GM20431 (cell line): ENCODE measurements around the gene SPATA3.

Source experiments
- in situ Hi-C: fragments of 300-500 bp; cut with MseI, MboI; formaldehyde crosslinking; loops from one replicate; pipeline ENCODE4 v1.15.0; 2020; ENCODE audit warnings: low sequenced_read_pairs; ENCODE audit not compliant: unreplicated experiment

SPATA3 gene

DNA sequence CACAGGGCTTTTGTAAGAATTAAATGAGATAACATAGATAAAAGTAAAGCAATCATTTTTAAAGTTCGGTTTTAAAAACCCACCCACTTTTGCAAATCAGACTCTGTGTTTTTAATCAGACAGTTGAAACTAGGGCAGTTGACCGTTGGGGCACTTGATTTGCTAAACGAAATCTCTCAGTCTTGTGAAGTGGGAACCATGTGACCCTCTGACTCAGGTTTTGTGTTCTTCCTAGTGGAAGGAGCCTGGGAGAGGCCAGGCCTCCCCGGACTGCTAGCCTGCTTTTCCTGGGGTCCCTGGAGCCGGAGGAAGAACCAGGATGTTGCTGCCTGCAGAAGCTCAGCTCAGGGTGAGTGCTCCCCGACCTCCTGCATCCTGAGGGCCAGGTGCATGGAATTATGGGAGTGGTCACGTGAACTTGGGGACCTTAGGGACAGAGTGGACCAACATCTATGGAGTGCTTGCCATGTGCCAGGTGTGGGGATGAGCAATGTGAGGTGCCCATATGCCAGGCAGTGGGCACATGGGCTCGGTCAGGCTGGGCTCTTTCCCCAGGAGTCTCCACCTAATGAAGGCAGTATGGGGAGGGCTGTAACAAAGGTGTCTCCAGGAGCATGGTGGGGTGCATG is 45.3 kb downstream of the SPATA3 start:
- in situ Hi-C loops: no loop called here

DNA sequence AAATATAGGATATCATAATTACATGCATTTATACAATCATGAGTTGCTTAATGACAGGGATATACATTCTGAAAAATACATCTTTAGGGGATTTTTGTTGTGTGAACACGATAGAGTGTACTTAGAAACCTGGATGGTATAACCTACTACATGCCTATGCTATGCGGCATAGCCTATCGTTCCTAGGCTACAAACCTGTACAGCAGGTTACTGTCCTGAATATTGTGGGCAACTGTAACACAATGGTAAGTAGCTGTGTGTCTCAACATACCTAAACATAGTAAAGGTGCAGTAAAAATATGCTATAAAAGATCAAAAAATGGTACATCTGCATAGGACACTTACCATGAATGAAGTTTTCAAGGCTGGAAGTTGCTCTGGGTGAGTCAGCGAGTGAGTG is 47.9 kb downstream of the SPATA3 start:
- in situ Hi-C loops: no loop called here

- in situ Hi-C loops: no loop called here
Observed at GRCh38 chr2:231046916-231047273, 51.0 kb downstream of the SPATA3 start.

- in situ Hi-C loops: no loop called here
Observed at GRCh38 chr2:231047274-231047922, 51.5 kb downstream of the SPATA3 start.

- in situ Hi-C loops: no loop called here
Observed at GRCh38 chr2:231047923-231048915, 52.3 kb downstream of the SPATA3 start.

GRCh38 chr2:231049286-231050017 is 53.5 kb downstream of the SPATA3 start:
- in situ Hi-C loops: no loop called here

DNA sequence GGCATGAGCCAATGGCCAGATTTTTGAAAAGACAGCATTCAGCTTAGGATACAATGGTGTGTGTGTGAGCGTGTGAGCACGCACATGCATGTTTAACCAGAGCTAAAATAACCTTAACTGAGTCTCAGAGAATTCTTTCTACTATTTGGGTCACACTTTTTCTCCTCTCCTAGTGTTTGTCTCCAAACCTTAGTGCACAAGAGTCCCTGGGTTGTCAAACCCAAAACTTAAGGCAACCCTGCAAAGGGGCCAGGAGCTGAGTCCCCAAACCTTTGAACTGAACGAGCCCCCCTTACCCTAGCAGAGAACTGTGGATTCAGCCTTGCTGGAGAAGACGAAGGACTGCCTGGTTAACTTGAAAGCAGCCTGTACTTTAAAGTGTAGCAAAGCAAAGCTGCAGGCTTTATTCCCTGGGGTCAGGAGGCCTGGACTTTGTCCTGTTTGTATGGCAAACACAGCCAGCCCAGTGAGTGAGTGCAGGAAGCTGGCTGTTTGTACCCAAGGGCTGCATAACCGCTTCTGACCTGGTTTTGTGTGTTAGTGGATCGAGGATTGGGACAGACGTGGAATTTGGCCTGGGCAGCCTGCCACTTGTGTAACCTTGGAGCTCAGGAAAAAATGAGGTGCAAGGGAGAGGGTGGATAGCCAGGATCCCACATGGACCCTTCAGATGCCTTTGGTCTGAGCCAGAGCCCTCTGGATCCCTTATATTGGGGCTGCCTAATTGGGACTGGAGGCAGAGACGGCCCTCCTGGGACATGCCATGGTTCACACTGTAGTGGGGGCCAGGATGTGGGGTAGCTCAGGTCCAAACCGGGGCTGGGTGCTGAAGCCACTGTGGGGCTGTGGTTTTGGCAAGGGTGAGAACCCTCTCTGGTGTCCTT is 54.3 kb downstream of the SPATA3 start:
- in situ Hi-C loops: no loop called here

- in situ Hi-C loops: no loop called here
Observed at GRCh38 chr2:231051116-231051515, 55.2 kb downstream of the SPATA3 start.

GRCh38 chr2:231052494-231053451 is 56.9 kb downstream of the SPATA3 start:
- in situ Hi-C loops: no loop called here

DNA sequence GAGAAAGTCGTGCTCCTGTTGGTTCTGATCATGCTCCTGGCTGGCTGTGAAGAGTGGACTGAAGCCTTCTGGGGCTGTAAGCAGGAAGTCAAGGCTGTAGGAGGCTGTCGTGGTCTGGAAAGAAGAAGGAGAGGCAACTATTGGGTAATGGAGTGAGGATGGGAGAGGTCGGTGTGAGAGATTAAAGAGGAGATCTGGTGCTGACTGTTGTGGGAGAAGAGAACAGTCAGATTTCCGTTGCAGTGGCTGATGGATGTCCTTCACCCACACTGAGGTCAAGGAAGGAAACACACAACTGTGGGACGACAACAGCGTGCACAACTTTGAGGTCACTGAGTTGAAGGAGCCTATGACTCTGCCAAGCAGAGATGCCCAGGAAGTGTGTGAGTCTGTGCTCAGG is 57.9 kb downstream of the SPATA3 start:
- in situ Hi-C loops: no loop called here

- in situ Hi-C loops: no loop called here
Observed at GRCh38 chr2:231056453-231057416, 60.8 kb downstream of the SPATA3 start, which contains the start of gene PSMD1. TSS of gene PSMD1 (plus strand) at chr2:231056867. CDS start at chr2:231057026, 159 bp downstream.

- in situ Hi-C loops: no loop called here
Observed at GRCh38 chr2:231057590-231057989, 61.7 kb downstream of the SPATA3 start.
